ENCODE data around the gene SYCE3. TPM values are rescaled to one million over a fixed set of nuclear protein-coding genes. Genes with fewer than 3 reads are reported as not detected.

SYCE3 gene
- polyA plus RNA-seq, 1 of the 3 experiments (the other 2 are of a cell fraction): 3.6 TPM

DNA sequence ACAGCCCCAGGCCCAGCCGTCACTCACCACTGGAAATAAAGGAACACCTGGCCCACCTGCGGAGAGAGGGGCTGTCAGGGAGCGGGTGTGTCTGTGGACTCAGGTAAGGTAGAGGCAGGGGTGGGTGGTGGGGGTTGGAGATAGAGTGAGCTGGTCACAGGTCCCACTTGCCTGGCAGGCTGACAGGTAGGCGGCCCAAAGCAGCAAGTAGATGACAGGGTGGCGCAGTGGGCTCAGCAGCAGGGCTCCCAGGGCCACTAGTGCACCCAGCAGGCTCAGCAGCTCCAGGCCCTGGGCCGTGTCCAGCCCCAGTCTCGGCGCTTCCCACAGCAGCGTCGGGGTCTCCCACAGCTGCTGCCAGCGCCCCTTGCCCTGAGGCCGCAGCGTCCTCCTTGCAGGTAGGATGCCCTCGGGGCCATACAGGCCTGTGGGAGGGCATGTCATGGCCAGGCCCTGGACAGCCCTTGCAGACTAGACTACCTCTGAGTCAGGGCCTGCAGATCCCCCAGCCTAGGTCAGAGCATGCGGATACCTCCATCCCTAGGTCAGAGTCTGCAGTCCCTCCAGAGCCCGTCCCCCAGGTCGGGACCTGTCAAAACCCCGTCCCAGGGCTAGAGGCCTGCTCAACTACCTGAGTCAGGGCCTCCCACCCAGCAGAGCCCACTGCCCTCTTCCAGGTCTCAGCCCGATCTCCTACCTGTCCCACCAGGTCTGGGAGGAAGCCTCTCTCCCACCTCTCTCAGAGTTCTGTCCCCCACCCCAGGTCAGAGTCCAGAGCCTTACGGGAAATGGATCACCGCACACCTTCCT is 55.9 kb downstream of the SYCE3 start:
- H4K20me1 ChIP-seq (ENCODE audit: insufficient read depth): no peaks in the 10 kb centered on the region
- H3K9me2 ChIP-seq: no peaks in the 10 kb centered on the region
- peak overlapping the region; percentile 92 for H3K4me2 ChIP-seq
- peak overlapping the region; percentile 96 for H3K9ac ChIP-seq
- H3K4me3 ChIP-seq (ENCODE audit: low read depth in 2 of 2, low read length in 1 of 2): peak overlapping the region; percentile 62 to 81
- CTCF ChIA-PET: interaction anchor here (0.9 to 1.1 kb wide), 3 partner anchors 9 to 21 kb away, joined by 3 to 5 read pairs (median 4); partner anchors contain the start of gene SCO2
- no peaks in the 10 kb centered on the region for H3K27me3 ChIP-seq (ENCODE audit: insufficient read depth)
- 27% methylated on average over 8 of the region's 21 CpGs for whole genome bisulfite sequencing (ENCODE audit: low lambda C conversion rate)
- peak overlapping the region; percentile 75 to 78; a peak in 3 of 4 replicates for H3K27ac ChIP-seq (ENCODE audit: low read depth in 2 of 2, low read length in 1 of 2)
- peak overlapping the region; percentile 79; the same call in 1 of the 2 replicates for H2AFZ ChIP-seq (ENCODE audit: low read depth)
- POLR2A ChIA-PET: interaction anchor here (1.4 kb wide), 1 partner anchor 17 kb away, joined by 4 read pairs; no protein-coding TSS in a partner anchor
- peaks cover 6% of the 10 kb centered on the region for H3F3A ChIP-seq (replicated peaks; ENCODE audit: insufficient read depth)
- peaks cover 7 to 14% of the 10 kb centered on the region in 2 experiments; a peak in 3 of 4 replicates for H3K4me1 ChIP-seq (ENCODE audit: control insufficient read depth in 1 of 2, insufficient read depth in 2 of 2, low read depth in 1 of 2, low read length in 1 of 2)
- no peaks in the 10 kb centered on the region for H3K9me3 ChIP-seq
- H3K79me2 ChIP-seq (ENCODE audit: insufficient read depth): peaks cover 60% of the 10 kb centered on the region
- no peak for DNase-seq
- peaks cover 0 to 18% of the 10 kb centered on the region in 2 experiments for H3K36me3 ChIP-seq (replicated peaks in 1 of 2; ENCODE audit: control insufficient read depth in 1 of 2, insufficient read depth in 2 of 2, low read length in 1 of 2)
- no peak for TF ChIP-seq SMC3 (IDR thresholded peaks at IDR 0.05; ENCODE audit: low read depth, low read length)
- TF ChIP-seq FOXJ3 (CRISPR knock-in tag; IDR thresholded peaks at IDR 0.05): no peak
- TF ChIP-seq TCF12 (IDR thresholded peaks at IDR 0.05): no peak
- TF ChIP-seq SIN3A (IDR thresholded peaks at IDR 0.05; ENCODE audit: borderline replicate concordance, low read depth, low read length): no peak
- TF ChIP-seq CHD2 (IDR thresholded peaks at IDR 0.05; ENCODE audit: low read length, partially characterized antibody): no peak

- no peak overlapping the region for H3K27ac ChIP-seq (ENCODE audit: low read depth in 2 of 2, low read length in 1 of 2)
- no peak overlapping the region for H2AFZ ChIP-seq (ENCODE audit: low read depth)
- no peaks in the 10 kb centered on the region for H3K27me3 ChIP-seq (ENCODE audit: insufficient read depth)
- H3K9me2 ChIP-seq: no peaks in the 10 kb centered on the region
- TF ChIP-seq PBX3 (IDR thresholded peaks at IDR 0.05): no peak
- TF ChIP-seq YY1 (IDR thresholded peaks at IDR 0.05; ENCODE audit: low read depth): no peak
- TF ChIP-seq FOXM1 (IDR thresholded peaks at IDR 0.05; ENCODE audit: low read depth): no peak
- TF ChIP-seq EZH2phosphoT487 (IDR thresholded peaks at IDR 0.05; ENCODE audit: borderline replicate concordance, low read depth): no peak
- TF ChIP-seq EP300 (IDR thresholded peaks at IDR 0.05; ENCODE audit: borderline replicate concordance in 1 of 2, low read depth in 1 of 2, low read length in 1 of 2): no peak
- TF ChIP-seq POLR2AphosphoS5 (IDR thresholded peaks at IDR 0.05; ENCODE audit: low read depth, low read length): no peak
- no peak for TF ChIP-seq JUND (IDR thresholded peaks at IDR 0.05)
- TF ChIP-seq, protein P1, sequence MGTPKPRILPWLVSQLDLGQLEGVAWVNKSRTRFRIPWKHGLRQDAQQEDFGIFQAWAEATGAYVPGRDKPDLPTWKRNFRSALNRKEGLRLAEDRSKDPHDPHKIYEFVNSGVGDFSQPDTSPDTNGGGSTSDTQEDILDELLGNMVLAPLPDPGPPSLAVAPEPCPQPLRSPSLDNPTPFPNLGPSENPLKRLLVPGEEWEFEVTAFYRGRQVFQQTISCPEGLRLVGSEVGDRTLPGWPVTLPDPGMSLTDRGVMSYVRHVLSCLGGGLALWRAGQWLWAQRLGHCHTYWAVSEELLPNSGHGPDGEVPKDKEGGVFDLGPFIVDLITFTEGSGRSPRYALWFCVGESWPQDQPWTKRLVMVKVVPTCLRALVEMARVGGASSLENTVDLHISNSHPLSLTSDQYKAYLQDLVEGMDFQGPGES (IDR thresholded peaks at IDR 0.05; ENCODE audit: low read depth, low read length): no peak
- no peak for TF ChIP-seq MEF2A (IDR thresholded peaks at IDR 0.05; ENCODE audit: borderline replicate concordance, low read depth)
- TF ChIP-seq, protein P2, sequence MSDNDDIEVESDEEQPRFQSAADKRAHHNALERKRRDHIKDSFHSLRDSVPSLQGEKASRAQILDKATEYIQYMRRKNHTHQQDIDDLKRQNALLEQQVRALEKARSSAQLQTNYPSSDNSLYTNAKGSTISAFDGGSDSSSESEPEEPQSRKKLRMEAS (IDR thresholded peaks at IDR 0.05; ENCODE audit: low read depth): no peak
- TF ChIP-seq CHD2 (IDR thresholded peaks at IDR 0.05; ENCODE audit: low read length, partially characterized antibody): no peak
- H3F3A ChIP-seq (replicated peaks; ENCODE audit: insufficient read depth): peaks cover 6% of the 10 kb centered on the region
- DNase-seq: no peak
- peak overlapping the region; percentile 62 to 81; a peak in 3 of 4 replicates for H3K4me3 ChIP-seq (ENCODE audit: low read depth in 2 of 2, low read length in 1 of 2)
- H3K9ac ChIP-seq: no peak overlapping the region; the same call in 1 of the 2 replicates
- peak overlapping the region; percentile 92 for H3K4me2 ChIP-seq
- peaks cover 7 to 14% of the 10 kb centered on the region in 2 experiments; a peak in 3 of 4 replicates for H3K4me1 ChIP-seq (ENCODE audit: control insufficient read depth in 1 of 2, insufficient read depth in 2 of 2, low read depth in 1 of 2, low read length in 1 of 2)
- H4K20me1 ChIP-seq (ENCODE audit: insufficient read depth): no peaks in the 10 kb centered on the region
- WGBS (ENCODE audit: low lambda C conversion rate): 94% methylated on average over 25 of the region's 41 CpGs
- peaks cover 51% of the 10 kb centered on the region for H3K79me2 ChIP-seq (ENCODE audit: insufficient read depth)
- CTCF ChIA-PET: interaction anchor here (0.9 to 1.1 kb wide), 2 partner anchors 8 to 20 kb away, joined by 4 to 5 read pairs; partner anchors contain the start of gene SCO2
- H3K9me3 ChIP-seq: no peaks in the 10 kb centered on the region
- POLR2A ChIA-PET: no interaction called here
- peaks cover 0 to 18% of the 10 kb centered on the region in 2 experiments for H3K36me3 ChIP-seq (replicated peaks in 1 of 2; ENCODE audit: control insufficient read depth in 1 of 2, insufficient read depth in 2 of 2, low read length in 1 of 2)
Measured at GRCh38 chr22:50505776-50506610, 56.7 kb downstream of the SYCE3 start.
